ENCODE measurements around the gene MSI2. TPM values are rescaled to one million over a fixed set of nuclear protein-coding genes. Genes with fewer than 3 reads are reported as not detected.

Gene MSI2
- total RNA-seq, 2 experiments from 2014 or later = 87.6 to 96.0 TPM

DNA sequence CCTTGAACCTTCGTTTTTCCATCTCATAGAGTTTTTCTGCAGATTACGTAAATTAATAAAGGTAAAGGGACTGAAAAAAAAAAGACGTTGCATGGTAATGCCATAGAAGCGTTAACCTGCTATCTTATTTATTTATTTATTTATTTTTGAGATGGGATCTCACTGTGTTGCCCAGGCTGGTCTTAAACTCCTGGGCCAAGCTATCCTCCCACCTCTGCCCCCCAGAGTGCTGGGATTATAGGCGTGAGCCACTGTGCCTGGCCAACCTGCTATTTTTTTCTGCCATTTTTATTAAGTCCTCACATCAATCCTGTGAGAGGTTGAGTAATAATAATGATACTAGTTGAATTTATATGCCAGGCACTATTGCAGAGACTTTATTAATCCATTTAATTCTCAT, 7.9 kb downstream of the MSI2 start:
- H3K4me1 Mint-ChIP-seq = peaks cover 49% of the 10 kb centered on the region
- DNase-seq = no peak
- no peaks in the 10 kb centered on the region for H3K9me3 Mint-ChIP-seq
- H3K27ac Mint-ChIP-seq = no peak overlapping the region
- peaks cover 87% of the 10 kb centered on the region for H3K36me3 Mint-ChIP-seq (ENCODE audit: low read depth)
- ChIA-PET CTCF (interaction anchor here (1.6 kb wide), 1 partner anchor 17 kb away, joined by 3 read pairs; no protein-coding TSS in a partner anchor), POLR2A (interaction anchor here (0.6 kb wide), 1 partner anchor 161 kb away, joined by 7 read pairs; no protein-coding TSS in a partner anchor)
- H3K27me3 Mint-ChIP-seq = no peaks in the 10 kb centered on the region
- H3K4me3 Mint-ChIP-seq = no peak overlapping the region

- no peak overlapping the region for H3K4me3 Mint-ChIP-seq
- CTCF ChIA-PET = interaction anchor here (1.6 kb wide), 1 partner anchor 17 kb away, joined by 3 read pairs; no protein-coding TSS in a partner anchor
- no peaks in the 10 kb centered on the region for H3K27me3 Mint-ChIP-seq
- peaks cover 44% of the 10 kb centered on the region for H3K4me1 Mint-ChIP-seq
- DNase-seq = no peak
- no peak overlapping the region for H3K27ac Mint-ChIP-seq
- peaks cover 89% of the 10 kb centered on the region for H3K36me3 Mint-ChIP-seq (ENCODE audit: low read depth)
- POLR2A ChIA-PET = interaction anchor here (0.6 kb wide), 1 partner anchor 161 kb away, joined by 7 read pairs; no protein-coding TSS in a partner anchor
- no peaks in the 10 kb centered on the region for H3K9me3 Mint-ChIP-seq
Measured at GRCh38 chr17:57264776-57265175, 8.5 kb downstream of the MSI2 start.

DNA sequence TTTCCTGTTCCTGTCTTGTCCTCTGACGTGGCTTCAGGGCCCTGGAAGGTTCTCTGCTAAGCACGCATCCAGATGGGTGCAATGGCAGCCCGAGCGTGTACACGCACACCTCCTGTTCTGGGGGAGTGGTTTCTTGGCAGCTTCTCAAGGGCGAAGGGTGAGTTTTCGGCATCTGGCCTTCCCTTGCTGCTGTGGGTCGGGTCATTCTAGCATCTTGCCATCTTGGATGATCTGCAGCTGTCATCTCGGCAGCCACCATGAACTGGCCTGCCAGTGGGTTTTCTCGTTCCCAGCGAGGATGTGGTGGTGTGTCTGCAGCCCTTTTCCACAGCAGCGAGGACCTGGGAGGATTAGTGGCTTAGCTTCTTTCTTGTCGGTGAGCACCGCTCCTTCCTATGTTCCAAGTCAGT, 10.6 kb downstream of the MSI2 start:
- POLR2A ChIA-PET = interaction anchor here (0.7 kb wide), 1 partner anchor 9 kb away, joined by 3 read pairs; no protein-coding TSS in a partner anchor
- Mint-ChIP-seq H3K27ac (no peak overlapping the region), H3K4me1 (peaks cover 32% of the 10 kb centered on the region), H3K4me3 (no peak overlapping the region), H3K9me3 (no peaks in the 10 kb centered on the region), H3K27me3 (no peaks in the 10 kb centered on the region), H3K36me3 (ENCODE audit: low read depth) (peaks cover 86% of the 10 kb centered on the region)
- DNase-seq = no peak
- CTCF ChIA-PET = interaction anchor here (1.8 to 2.4 kb wide), 2 partner anchors 11 to 24 kb away, joined by 5 to 9 read pairs; no protein-coding TSS in a partner anchor

DNA sequence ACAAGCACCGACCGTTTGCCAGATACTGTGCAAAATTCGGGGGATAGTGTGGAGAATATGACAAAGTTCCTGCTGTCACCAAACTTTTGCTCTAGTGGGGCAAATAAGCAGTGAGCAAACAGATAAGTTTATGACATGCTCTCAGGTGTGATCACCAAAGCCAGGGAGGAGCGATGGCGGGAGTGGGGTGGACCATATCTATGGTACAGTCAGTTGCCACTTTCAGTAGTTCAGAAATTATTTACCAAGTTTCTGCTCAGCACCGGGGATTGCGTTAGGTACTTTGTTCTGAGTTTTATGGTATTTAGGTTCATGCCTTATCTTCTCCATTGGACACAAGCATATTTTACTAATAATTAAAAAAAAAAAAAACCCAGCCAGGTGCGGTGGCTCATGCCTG, 11.9 kb downstream of the MSI2 start:
- peaks cover 81% of the 10 kb centered on the region for H3K36me3 Mint-ChIP-seq (ENCODE audit: low read depth)
- ChIA-PET CTCF (interaction anchor here (0.5 to 2.4 kb wide), 4 partner anchors 10 to 1655 kb away, joined by 3 to 9 read pairs (median 5); no protein-coding TSS in a partner anchor), POLR2A (no interaction called here)
- H3K27ac Mint-ChIP-seq = no peak overlapping the region
- H3K9me3 Mint-ChIP-seq = no peaks in the 10 kb centered on the region
- DNase-seq = no peak
- no peak overlapping the region for H3K4me3 Mint-ChIP-seq
- peaks cover 24% of the 10 kb centered on the region for H3K4me1 Mint-ChIP-seq
- no peaks in the 10 kb centered on the region for H3K27me3 Mint-ChIP-seq

DNA sequence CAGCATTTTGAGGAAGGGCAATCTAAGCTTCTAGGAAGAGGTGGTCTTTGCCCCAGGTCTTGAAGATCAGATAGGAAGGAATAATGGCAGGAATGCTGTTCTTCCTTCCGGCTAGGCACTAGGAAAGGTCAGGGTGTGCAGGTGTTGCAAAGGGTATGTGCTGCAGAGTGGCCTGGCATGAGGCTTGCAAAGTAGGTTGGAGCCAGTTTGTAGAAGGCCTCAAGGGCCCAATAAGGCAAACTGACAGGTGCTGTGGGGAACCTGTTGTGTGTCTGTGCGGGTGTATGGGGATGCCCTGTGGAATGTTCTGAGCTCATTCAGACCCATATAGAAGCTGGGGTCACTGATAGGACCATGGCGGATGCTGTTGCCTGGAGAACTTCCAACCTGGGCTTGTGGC, 12.7 kb downstream of the MSI2 start:
- ChIA-PET POLR2A (no interaction called here), CTCF (interaction anchor here (1.9 kb wide), 1 partner anchor 11 kb away, joined by 5 read pairs; no protein-coding TSS in a partner anchor)
- no peak overlapping the region for H3K27ac Mint-ChIP-seq
- H3K9me3 Mint-ChIP-seq = no peaks in the 10 kb centered on the region
- no peak overlapping the region for H3K4me3 Mint-ChIP-seq
- H3K27me3 Mint-ChIP-seq = no peaks in the 10 kb centered on the region
- H3K4me1 Mint-ChIP-seq = peaks cover 17% of the 10 kb centered on the region
- H3K36me3 Mint-ChIP-seq (ENCODE audit: low read depth) = peaks cover 76% of the 10 kb centered on the region
- DNase-seq = no peak

- Mint-ChIP-seq H3K4me3 (no peak overlapping the region), H3K9me3 (no peaks in the 10 kb centered on the region), H3K36me3 (ENCODE audit: low read depth) (peaks cover 76% of the 10 kb centered on the region), H3K27me3 (no peaks in the 10 kb centered on the region), H3K27ac (no peak overlapping the region), H3K4me1 (peaks cover 18% of the 10 kb centered on the region)
- no peak for DNase-seq
- CTCF ChIA-PET = interaction anchor here (1.0 to 1.9 kb wide), 3 partner anchors 9 to 12 kb away, joined by 3 to 5 read pairs (median 3); no protein-coding TSS in a partner anchor
- POLR2A ChIA-PET = interaction anchor here (0.6 kb wide), 1 partner anchor 284 kb away, joined by 3 read pairs; no protein-coding TSS in a partner anchor
Measured at GRCh38 chr17:57269598-57270255, 13.4 kb downstream of the MSI2 start.

- ChIA-PET POLR2A (no interaction called here), CTCF (interaction anchor here (0.6 to 1.2 kb wide), 4 partner anchors 8 to 305 kb away, joined by 3 to 5 read pairs (median 3); no protein-coding TSS in a partner anchor)
- DNase-seq = no peak
- Mint-ChIP-seq H3K27me3 (no peaks in the 10 kb centered on the region), H3K9me3 (no peaks in the 10 kb centered on the region), H3K27ac (no peak overlapping the region), H3K4me1 (peaks cover 27% of the 10 kb centered on the region), H3K36me3 (ENCODE audit: low read depth) (peaks cover 75% of the 10 kb centered on the region), H3K4me3 (no peak overlapping the region)
Measured at GRCh38 chr17:57270801-57271245, 14.5 kb downstream of the MSI2 start.

DNA sequence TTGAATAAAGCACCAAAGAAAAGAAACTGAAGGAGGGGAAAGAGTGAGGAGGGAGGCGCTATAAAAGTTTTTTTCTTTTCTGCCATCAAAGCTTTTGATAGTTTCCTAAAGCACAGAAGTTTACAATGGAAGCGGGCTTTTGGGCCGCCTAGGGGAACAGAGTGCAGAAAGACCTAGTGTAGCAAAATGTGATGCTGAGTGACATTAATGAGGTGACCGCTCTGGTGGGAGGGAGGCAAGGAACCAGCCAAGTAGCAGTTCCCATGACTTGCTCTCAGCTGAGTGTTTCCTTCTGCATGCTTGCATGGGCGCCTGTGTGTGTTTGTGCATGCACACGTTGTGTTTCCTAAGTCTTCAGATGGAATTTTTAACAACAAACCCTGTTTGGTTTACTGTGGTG, 15.5 kb downstream of the MSI2 start:
- H3K4me3 Mint-ChIP-seq = no peak overlapping the region

DNA sequence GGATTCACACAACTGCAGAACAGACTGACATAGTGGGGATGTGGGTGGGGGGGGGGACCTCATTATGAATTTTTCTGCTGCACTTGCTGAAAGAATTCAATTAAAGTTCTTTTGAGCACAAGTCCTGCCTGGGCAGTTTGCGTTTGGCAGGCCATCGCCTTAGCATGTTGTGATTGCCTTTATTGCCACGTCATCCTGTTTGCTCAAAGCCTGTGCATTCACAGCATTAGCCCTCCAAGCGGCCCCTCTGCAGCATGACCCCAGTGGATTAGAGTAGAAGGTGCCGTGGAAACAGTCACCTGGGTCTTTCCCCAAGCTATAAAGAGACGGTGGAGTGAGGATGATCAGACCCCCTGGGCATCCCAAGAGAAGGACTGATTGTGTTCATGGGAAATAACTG, 17.2 kb downstream of the MSI2 start:
- CTCF ChIA-PET = interaction anchor here (1.2 kb wide), 1 partner anchor 30 kb away, joined by 3 read pairs; no protein-coding TSS in a partner anchor
- no peak overlapping the region for H3K4me3 Mint-ChIP-seq
- no peaks in the 10 kb centered on the region for H3K9me3 Mint-ChIP-seq
- H3K36me3 Mint-ChIP-seq (ENCODE audit: low read depth) = peaks cover 66% of the 10 kb centered on the region
- POLR2A ChIA-PET = no interaction called here
- no peak for DNase-seq
- no peaks in the 10 kb centered on the region for H3K27me3 Mint-ChIP-seq
- H3K4me1 Mint-ChIP-seq = peaks cover 44% of the 10 kb centered on the region
- H3K27ac Mint-ChIP-seq = no peak overlapping the region

More for the DNA sequence above, 15.5 kb downstream of the MSI2 start:
- Mint-ChIP-seq H3K27me3 (no peaks in the 10 kb centered on the region), H3K36me3 (ENCODE audit: low read depth) (peaks cover 75% of the 10 kb centered on the region), H3K9me3 (no peaks in the 10 kb centered on the region), H3K4me1 (peaks cover 35% of the 10 kb centered on the region), H3K27ac (peak overlapping the region; percentile 4)
- ChIA-PET POLR2A (no interaction called here), CTCF (interaction anchor here (0.9 kb wide), 1 partner anchor 21 kb away, joined by 3 read pairs; no protein-coding TSS in a partner anchor)
- no peak for DNase-seq

DNA sequence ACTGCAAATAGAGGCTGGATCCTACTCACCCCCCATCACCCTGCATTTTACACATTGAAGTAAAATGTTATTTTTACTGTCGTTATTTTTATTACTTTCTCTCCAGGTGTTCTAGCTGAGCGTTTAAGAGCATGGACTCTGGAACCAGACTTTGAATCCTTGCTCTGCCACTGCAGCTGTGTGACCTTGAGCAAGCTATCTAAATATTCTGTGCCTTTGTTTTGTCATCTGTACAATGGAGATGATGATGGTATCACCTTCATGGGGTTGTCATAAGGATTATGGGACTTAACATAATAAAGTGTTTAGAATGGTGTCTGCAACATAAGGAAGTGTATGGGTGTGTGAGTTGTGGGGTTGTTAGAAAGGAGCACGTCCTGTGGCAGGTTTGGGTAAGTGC, 17.8 kb downstream of the MSI2 start:
- H3K4me1 Mint-ChIP-seq = peaks cover 51% of the 10 kb centered on the region
- H3K27ac Mint-ChIP-seq = no peak overlapping the region
- H3K36me3 Mint-ChIP-seq (ENCODE audit: low read depth) = peaks cover 67% of the 10 kb centered on the region

DNA sequence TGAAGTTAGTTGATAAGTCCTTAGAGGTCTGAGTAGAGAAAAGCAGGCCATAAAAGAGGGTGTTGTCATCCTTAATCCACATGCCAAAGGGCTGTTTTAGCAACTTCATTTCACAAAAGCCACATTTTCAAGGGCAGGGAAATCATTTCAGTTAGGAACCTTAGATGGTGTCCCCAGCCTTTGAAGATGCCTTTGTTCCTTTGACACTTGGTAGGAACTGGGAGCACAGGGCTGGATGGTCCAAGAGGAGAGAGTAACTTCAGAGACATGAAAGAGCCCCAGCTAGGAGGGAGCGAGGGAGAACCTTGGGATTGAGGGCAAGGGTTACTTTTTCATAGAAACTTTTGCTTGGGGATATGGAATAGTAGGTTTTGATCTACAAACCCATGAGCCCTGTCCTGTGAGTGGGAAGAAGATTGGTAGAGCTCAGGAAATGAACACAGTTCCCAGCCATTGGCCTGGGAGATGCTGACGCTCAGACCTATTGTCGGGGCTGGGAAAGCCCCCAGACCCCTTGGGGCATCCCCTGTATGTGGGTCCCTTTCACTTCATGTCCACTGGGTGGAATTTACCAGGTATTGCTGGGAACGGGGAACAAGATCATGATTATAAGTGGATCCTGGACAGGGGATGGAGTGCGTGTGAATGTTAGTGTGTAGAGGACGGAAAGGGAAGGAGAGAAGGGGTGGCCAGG, 18.9 kb downstream of the MSI2 start:
- H3K36me3 Mint-ChIP-seq (ENCODE audit: low read depth) = peaks cover 68% of the 10 kb centered on the region
- H3K9me3 Mint-ChIP-seq = no peaks in the 10 kb centered on the region
- H3K27ac Mint-ChIP-seq = no peak overlapping the region
- H3K4me1 Mint-ChIP-seq = peaks cover 57% of the 10 kb centered on the region
- ChIA-PET POLR2A (no interaction called here), CTCF (no interaction called here)
- H3K27me3 Mint-ChIP-seq = no peaks in the 10 kb centered on the region
- no peak for DNase-seq
- no peak overlapping the region for H3K4me3 Mint-ChIP-seq

More for the DNA sequence above, 17.8 kb downstream of the MSI2 start:
- no peaks in the 10 kb centered on the region for H3K27me3 Mint-ChIP-seq
- H3K9me3 Mint-ChIP-seq = no peaks in the 10 kb centered on the region
- ChIA-PET POLR2A (no interaction called here), CTCF (interaction anchor here (1.2 kb wide), 1 partner anchor 31 kb away, joined by 3 read pairs; no protein-coding TSS in a partner anchor)
- no peak for DNase-seq
- H3K4me3 Mint-ChIP-seq = no peak overlapping the region

DNA sequence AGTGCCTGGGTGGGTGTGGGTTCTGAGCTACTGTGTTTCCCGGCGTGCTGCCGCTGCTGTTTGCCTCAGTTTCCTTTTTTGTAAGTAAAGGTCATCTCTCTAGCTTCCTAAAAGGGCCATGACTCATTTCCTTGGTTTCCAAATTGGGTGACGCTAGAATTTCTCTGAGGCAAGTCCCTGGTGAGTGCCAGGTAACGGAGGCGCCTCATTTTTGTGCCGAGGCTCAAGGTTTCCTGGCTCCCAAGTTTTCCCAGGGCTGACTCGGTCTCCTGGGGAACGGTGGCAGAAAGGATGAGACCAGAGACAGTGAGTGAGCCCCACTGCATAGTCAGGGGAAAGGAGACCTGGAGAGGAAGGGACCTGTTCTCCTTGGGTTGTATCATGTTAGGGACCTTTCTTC, 20.3 kb downstream of the MSI2 start:
- Mint-ChIP-seq H3K9me3 (no peaks in the 10 kb centered on the region), H3K27ac (no peak overlapping the region), H3K36me3 (ENCODE audit: low read depth) (peaks cover 64% of the 10 kb centered on the region), H3K27me3 (no peaks in the 10 kb centered on the region), H3K4me1 (peaks cover 63% of the 10 kb centered on the region), H3K4me3 (no peak overlapping the region)
- POLR2A ChIA-PET = no interaction called here
- CTCF ChIA-PET = no interaction called here
- no peak for DNase-seq
